HG03175 (cell line): ENCODE measurements around the gene TMEM242.
"Not testable (repeated sequence)": the region's sequence is repeated elsewhere in the genome, so short reads cannot be mapped to it uniquely, and the experiment has no call there.

Experiments used
- ATAC-seq: cut with Tn5 transposase; IDR thresholded peaks from one replicate; pipeline ENCODE4 v1.9.1; 2021; ENCODE audit warnings: mild to moderate bottlenecking, moderate library complexity; ENCODE audit not compliant: unreplicated experiment

The TMEM242 gene

DNA sequence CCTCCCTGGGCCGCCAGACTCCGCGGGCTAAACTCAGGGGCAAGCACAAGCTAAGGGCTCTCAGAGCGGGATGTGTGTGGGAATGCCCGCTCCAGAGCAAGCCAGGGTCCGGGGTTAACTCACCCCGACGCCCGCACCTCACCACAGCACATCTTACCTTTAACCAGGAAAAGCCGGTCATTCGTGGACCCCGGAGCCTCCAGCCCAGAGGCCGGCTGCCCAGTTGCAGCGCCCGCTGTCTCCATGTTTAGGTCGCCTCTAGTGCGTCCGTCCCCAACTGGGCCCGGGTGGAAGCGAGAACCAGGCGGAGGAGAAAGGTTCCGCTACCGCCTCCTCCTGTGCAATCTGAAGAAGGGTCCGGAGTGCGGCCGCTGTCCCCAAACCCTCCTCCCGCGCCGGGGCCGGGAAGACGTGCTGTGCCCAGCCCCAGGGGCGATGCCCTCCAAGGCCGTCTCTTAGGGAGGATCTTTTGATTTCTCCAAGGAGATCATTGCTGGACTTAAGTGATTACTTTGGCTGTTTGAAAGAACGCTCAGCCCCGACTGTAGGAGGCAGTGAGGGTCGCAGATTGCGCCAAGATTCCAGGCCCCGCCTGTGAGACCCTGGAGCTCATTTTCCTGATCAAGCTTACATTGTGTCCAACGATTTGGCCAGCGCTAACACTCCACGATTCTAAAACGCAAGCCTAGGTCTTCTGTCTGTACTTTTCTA lies at the start of gene TMEM242:
Gene TMEM242, minus strand, starts transcription at position 265 of the 711 bp plus-strand sequence. Its CDS starts 20 bp downstream, at position 245.
- peak; percentile 93 for ATAC-seq

DNA sequence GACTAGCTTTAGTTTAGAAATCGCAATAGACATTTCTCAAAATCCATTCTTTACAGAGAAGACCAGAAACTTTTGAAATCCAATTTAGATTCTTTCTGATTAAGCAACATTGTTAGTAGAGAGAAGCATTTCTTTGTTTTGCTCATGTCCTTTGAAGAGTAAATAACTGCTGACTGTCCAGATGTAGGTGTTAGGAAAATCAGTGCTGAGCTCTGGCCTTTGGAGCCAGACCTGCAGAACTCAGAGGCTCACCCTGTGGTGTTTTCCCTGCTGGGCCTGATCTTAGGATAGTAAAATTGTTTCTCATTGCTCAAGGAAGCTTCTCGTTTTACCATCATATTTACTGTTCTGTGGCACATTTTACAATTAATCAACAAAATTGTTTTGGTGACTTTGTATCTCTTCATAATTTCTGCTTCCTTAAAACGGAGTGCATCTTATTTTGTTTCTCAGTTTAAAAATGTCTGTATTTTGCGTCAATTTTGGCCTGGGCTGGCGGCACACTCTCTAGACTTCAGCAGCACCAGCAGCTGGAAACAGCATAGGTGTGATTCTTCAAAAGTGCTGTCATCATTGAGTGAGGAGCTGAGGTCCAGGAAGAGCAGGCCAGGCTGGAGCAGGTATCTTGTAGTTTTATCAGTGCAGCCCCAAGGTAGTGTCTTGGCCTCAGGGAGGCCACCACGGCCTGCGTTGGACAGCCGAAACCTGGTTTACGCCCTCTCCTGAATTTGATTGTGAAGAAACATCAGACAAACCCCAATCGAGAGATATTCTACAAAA lies 49.4 kb upstream of the TMEM242 start:
- no peak for ATAC-seq

DNA sequence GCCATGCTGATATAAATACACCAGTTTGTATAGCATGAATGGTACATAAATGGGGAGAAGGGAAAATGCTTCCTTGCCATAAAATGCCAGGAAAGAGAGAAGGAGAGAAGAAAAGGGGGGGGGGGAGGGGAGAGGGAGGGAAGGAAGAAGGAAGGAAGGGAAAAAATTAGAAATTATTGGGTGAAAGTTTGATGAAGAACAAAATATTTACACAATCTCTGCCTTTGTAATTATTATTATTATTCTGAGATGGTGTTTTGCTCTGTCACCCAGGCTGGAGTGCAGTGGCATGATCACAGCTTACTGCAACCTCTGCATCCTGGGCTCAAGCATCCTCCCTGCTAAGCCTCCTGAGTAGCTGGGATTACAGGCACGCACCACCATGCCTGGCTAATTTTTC lies 47.4 kb upstream of the TMEM242 start:
- ATAC-seq = no peak

DNA sequence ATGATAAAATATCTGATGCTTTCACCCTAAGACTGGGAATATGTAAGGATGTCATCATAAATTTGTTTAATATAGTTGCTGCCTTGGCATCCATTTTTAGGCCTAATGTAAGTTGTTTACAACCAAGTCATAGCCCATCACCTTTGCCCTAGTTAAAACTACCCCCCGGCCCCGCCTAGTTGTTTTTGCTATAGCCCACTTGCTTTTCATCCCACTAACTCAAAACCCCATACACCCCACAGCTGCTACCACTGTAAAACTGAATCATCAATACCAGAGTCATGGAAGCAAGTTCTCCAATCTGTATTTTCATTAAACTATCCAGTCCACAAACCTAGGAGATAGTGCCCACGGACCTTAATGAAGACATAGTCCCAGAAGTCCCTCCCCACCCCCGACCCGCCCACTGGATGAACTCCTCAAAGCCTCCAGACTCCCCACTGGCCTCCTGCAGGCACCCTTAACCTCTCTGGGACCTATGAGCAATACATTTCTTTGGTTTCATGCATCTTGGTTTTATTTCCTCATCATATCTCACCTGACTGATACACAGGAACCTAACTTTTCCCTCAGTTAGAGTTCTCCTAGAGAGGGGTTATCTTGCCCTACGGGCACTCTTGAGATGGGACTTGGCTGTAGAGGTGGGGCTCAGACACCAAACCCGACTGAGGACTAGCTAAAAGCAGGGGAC lies 45.2 kb upstream of the TMEM242 start:
- no peak for ATAC-seq

DNA sequence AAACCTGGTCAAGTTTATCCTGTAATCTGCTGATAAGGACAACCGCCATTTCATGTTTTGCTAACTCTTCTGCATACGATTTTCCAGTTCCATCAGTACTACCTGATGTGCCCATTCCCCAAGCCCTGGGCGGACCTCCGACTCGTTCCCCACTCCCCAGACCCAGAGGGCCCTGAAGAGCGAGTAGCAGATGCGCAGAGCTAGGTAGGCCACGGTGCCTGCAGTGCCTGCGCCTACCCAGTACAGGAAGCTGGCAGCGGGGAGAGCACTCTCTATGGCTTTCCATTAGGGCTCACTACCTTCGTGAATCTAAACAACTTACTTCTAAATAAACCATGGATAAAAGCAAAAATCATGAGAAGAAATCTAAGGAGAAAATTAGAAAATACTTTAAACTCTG lies 43.3 kb upstream of the TMEM242 start:
- ATAC-seq = no peak

DNA sequence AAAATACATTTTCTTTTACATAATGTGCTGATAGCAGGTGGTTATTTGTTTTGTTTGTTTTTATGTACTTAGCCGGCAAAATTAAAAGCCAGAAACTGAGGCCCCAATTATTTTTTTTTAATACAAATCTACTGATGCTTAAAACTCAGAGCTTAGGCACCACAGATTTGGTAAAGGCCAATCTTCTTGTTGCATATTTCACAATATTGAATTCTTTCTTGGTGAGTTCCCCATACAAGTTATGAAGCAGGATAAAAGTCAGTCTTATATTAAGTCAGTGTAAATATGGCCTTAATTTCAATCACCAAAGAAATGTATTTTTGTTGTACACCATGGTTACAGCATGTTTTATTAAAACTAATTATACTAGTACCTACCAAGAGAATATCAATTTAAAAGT lies 41.4 kb upstream of the TMEM242 start:
- no peak for ATAC-seq

DNA sequence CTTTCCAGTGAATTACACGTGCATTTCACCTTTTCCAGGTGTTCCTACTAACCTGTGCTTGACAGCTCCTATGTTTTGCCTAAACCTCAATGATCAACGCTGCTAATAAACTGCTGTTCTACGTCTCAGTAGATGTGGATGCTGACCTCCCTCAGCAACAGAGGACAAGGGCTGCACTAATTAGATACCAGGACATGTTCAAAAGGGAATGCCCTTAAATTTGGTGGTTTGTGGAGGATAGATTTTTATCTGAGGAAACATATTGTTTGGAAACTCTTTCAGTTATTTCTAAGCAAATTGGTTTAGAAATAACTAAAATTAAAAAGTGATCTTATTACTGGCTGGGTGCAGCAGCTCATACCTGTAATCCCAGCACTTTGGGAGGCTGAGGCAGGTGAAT lies 38.6 kb upstream of the TMEM242 start:
- no peak for ATAC-seq

DNA sequence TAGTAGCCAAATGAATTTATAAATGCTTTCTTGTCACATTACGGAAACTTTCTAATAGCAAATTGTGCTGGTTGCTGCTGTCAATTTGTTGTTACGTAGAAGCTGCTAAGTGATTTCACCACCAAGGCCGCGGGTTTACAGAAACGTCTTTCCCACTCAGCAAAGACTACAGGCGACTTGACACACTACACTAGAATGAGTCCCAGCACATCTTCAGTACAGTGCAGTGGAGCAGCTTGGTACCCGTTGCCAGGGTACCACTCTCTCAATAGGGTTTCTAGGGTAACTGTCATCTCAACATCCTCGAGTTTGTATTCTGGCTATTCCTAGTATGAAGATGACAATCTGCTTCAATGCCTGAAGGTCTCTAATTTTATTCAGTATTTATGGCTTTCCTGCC lies 35.0 kb upstream of the TMEM242 start:
- ATAC-seq = no peak

DNA sequence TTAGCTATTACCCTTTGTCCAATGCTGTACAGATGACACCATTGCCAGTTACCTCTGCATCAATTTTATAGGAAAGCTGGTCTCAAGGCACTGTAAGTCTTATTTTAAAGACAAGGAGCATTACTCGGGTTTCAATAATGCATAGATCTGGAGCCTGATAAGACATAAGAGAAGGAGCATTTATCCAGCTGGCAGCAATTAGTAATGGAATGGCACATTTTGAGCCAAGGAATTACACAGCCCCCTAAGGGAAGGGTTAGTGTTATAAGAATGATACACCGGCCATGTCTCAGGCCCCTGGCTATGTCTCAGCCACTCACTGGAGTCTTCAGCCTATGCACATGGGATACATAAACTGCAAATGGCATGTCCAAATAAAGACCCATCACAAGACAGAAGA lies 23.1 kb upstream of the TMEM242 start:
- no peak for ATAC-seq

DNA sequence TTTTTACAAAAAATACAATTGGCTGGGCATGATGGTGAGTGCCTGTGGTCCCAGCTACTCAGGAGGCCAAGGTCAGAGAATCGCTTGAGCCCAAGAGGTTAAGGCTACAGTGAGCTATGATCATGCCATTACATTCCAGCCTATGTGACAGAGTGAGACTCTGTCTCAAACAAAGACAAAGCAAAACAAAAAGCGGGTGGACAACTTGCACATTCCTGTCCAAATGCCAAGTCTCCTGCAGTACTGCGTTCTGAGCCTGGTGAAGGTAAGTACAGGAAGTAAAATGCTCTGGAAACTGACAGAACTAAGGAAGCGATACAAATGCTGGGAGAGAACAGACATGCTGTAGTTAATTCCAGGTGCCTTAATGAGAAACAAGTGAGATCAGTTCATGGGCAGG lies 20.4 kb upstream of the TMEM242 start:
- ATAC-seq = no peak

DNA sequence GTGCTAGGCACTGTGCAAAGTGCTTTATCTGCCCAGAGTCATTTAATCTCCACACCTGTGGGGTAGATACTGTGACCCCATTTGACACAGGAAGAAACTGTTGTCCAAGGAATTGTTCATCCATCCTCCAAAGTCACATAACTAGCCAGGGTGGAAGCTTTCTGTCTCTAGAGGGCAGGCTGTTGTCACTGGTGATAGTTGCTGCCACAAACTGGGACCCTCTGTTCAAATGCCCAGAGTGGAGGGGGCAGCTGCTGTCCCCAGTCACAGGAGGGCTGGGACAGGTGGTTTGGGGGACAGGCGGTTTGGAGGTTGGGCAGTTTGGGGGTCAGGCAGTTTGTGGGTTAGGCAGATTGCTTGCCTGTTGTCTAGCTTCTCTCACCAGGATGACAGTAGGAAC lies 16.1 kb upstream of the TMEM242 start:
- ATAC-seq = no peak

DNA sequence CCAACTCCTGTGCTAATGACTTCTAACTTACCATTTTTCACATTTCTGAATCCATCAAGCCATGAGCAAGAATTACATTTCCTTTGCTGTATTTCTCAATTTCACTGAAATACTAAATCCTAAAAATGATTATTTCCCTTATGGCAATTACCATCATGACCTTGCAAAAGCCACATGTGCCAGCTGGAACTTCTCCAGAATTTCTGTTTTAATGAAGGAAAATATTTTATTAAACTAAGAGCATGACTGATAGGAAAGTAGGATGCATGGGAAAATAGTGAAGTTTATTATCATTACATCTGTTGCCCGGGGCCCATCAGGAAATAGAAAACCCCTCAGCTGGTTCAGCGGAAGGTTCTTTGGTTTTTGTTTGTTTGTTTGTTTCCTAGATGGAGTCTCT lies 14.4 kb upstream of the TMEM242 start:
- ATAC-seq = no peak

DNA sequence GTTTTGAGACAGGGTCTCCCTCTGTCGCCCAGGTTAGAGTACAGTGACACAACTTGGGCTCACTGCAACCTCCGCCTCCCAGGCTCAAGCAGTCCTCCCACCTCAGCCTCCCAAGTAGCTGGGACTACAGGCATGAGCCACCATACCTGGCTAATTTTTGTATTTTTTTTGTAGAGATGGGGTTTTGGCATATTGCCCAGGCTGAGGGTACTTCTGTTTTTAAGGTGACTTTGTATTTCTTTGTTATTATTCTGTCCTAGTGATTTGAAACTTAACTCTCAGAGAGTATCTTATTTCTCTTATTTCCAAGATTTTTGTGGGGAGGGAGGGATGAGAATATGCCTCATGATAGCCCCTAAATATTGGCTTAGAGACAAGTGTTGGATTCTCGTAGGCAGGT lies 14.0 kb upstream of the TMEM242 start:
- not testable (repeated sequence) for ATAC-seq

DNA sequence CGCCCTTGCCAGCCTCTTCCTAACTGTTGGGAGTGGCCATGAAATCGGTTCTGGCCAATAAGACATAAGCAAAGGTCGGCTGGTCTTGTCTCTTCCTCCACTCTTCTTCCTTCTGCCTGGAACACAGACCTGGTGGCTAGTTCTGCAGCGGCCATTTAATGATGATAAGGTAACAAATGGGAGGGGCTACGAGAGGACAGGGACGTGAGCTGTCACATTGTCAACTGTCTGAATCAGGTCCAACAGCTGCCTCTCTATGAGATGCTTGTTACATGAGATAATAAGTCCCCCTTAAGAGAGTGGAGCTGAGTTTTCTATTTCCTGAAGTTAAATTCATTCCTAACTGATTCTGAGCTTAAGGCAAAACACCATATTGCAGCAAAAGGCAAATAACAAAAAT lies 12.5 kb upstream of the TMEM242 start:
- no peak for ATAC-seq

DNA sequence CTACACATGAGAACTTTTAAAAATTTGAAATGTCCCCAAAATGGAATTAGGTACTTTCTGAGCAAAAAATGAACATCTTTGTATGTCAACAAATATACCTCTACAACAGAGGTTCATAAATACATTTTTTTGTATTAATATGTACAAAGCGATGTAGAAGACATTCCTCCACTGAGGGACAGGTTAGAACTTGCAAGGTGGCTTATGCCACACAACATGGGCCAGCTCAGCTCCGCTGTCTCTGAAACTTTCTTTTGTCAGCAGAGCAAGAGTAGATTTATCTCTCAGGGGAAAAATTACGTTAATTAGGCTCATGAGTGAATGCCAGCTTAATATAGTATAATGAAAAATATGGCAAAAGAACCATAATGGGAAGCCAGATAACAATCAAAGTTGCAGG lies 10.6 kb upstream of the TMEM242 start:
- no peak for ATAC-seq

DNA sequence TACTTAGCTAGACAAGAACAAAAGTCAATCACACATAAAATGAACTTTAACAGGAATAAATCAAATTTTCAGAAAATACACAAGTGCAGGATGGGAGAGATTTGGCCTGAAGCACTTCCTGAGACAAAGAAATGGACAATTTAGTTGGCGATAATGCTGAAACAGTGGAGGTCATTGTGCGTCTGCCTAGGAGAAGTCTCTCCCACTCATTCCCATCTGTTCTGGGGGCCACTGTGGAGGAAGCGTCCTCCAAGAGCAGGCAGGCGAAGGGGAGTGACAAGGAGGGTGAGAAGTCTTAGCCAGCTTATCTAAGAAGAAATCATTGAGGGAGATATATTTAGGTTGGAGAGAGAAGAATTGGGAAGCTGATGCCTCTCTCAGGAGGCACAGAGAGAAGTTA lies 10.2 kb upstream of the TMEM242 start:
- ATAC-seq = no peak

DNA sequence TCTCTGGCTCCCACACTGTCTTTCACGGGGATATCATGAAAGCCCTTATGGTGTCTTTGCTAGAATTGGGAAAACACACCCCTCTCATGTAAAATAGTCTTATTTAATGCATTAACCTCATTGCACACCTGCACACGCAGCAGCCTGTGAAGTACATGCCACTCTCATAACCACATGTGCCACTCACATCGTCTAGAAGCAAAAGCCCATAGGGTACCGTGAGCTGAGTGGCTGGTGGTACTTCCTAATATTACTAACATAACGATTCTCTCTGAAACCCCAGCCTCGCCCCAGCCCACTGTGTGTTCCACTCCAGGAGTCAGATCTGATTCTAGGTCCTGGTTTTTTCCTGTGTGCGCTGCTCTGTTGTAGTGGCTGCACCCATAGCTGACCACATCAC lies 9.5 kb upstream of the TMEM242 start:
- no peak for ATAC-seq

DNA sequence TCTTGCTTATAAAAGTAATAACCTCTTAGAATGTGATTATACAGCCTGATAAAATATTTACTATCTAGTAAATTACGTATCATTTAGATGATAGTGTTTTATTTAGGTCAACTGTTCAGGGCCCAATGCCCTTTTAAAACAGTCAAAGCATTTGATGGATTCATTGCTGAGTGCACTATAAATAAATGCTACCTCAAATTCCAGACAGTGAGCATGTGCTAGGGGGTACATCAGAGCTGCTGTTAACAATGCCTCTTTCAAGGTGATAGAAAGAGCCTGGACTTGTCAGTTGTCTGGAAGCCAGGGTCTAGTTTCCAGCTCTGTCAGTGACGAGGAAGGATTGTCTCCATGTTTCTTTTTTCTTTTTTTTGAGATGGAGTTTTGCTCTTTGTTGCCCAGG lies 7.5 kb upstream of the TMEM242 start:
- no peak for ATAC-seq

DNA sequence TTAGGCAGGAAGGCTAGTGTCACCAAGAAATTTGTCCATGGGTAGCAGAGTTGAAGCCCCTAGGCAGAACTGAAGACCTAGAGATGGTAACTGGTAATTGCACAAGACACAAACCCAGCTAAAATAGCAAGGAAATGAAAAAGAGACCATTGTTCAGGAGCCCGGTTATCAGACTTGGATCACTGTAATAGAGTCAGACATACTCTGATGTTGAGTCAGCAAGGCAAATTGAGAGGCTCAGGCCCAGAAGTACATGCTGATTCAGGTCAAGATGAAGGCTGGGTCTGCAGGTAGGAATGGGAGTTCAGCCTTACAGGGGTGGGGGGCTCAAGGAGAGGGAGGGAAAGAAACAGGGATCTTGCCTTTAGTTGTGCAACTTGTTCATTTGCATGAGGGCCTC lies 6.5 kb upstream of the TMEM242 start:
- ATAC-seq = no peak

DNA sequence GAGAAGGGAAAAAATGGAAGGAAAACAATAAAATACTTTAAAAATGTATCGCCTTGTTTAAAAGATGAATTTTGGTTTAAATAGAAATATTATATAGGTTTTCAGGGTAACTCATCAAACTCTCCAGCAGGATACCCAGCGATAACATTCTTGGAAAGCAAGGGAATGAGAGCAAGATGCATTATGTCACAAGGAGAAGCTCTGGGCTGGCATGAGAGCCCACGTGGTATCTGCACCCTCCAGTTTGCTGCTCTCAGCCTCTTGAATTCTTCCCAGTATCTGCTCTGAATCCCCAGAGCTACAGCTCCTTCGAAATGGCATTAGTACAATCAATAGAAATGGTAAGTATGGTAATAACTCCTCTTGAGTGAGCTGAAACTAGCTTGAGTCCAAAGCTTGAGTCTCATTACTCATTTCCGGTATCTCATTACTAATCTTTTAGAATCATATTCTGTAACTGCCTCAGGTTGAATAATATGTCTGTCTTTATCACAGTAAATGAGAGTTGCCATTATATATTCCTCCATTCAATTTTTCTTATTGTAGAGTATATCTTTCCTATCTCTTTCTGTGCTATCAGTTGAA lies 4.9 kb upstream of the TMEM242 start:
- no peak for ATAC-seq

DNA sequence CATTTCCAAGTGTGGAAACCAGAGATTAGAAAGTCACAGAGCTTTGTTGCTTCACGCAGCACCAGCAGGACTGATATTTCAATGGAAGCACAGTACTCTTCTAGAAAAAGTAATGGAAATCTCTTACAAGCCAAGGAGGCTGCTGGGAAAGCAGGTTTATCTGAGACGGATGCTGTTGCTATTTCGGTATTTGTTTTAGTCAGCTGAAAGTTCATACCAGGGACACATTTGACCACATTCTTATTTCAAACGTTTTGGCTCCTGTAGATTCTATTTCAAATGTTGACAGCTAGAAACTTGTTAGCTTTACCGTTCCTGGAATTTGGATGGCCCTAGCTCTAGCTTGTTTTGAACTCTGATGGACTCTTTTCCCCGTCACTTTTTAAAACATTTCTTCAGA lies 3.7 kb upstream of the TMEM242 start:
- no peak for ATAC-seq
